Fibroblast of peridontal ligament (primary cell): ENCODE measurements around the gene WNK2.

Source experiments
- DNase-seq: peaks from one replicate; pipeline ENCODE4 v3.0.0-alpha.2; 2010; ENCODE audit errors: extremely low read depth

The WNK2 gene

DNA sequence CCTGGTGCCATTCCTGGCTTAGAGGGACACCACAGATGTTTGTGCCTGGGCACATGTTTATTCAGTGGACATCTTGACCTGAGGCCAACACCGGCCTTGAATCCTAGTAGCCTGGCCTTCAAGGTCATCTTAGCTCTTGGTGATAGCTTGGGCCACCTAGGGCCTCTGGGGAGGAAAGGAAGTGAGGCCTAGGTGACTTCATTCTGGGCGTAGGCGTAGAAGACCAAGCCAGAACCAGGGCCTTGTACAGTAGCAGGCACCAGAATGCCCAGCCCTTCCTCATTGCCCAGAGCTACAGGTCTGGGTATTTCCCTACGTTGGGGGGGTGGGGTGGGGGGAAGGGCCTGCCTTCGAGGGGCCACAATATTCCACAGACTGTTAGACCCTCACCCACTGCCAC lies 33.8 kb downstream of the WNK2 start:
- DNase-seq, result no peak

DNA sequence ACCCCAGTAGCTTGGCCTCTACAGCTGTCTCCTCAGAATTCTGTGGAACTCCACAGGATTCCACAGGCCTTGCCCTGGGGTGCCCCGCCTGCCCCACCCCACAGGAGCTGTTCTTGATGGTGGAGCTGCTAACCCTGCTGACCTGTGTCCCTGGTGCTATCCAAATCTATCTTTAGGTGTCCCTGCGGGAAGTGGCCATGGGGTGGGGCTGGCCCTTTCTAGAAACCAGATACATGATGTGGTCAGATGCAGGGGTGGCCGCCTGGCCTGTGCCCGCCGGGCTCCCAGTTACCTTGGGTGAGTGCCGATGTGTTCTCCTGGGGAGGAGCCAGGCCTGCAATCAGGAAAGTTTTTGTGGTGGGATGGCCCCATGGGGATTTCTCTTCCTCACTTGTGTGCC lies 34.2 kb downstream of the WNK2 start:
- DNase-seq, result no peak

DNA sequence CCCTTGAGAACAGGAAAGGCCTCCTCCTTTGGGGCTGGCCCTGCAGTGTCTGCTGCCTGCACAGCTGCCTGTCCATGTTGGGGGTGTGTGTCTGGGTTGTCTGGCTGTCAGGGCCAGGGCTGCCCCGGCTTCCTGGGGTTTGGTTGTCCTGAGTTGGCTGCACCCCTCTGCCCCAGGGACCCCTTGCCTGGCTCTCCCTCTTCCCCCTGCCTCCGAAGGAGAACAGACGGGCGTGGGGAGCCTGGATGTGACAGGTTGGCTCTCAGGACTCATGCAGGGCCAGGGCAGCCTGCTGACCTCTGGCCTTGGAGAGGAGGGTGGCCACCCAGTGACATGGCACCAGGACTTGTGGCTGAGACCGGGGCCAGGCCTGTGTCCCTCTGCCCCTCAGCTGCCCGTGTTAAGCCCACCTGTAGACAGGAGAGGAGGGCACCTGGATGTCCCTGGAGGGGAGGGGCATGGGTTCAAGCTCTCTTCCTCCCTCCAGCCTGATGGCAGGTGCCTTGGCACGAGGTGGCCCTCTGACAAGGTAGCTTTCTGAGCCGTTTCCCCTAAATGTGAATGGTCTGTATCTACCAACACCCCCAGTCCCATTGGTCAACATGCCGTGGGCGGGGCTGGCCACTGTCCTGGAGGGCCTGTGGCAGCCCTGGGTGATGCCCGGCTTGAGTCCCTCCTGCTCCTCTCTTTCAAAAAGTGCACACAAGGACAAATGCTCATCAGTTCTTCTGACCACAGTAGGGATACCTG lies 34.9 kb downstream of the WNK2 start:
- no peak for DNase-seq

- no peak for DNase-seq
Observed at GRCh38 chr9:93219692-93220091, 35.8 kb downstream of the WNK2 start.

- no peak for DNase-seq
Observed at GRCh38 chr9:93220627-93221026, 36.7 kb downstream of the WNK2 start.

- DNase-seq, result no peak
Observed at GRCh38 chr9:93221044-93221443, 37.1 kb downstream of the WNK2 start.

DNA sequence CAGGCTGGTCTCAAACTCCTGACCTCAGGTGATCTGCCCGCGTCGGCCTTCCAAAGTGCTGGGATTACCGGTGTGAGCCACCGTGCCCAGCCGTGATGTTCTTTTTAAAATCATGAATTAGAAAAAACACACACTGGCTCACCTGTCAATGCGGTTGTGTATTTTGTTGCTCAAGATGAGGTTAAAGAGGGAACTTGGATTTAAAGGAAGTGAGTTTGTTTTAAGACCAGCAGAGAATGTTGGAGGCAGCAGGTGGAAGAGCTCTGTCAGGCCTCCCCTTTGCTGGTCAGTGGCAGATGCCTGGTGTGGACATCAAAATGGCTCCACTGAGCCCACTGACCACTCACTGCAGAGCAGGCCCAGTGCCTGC lies 38.9 kb downstream of the WNK2 start:
- DNase-seq, result no peak

DNA sequence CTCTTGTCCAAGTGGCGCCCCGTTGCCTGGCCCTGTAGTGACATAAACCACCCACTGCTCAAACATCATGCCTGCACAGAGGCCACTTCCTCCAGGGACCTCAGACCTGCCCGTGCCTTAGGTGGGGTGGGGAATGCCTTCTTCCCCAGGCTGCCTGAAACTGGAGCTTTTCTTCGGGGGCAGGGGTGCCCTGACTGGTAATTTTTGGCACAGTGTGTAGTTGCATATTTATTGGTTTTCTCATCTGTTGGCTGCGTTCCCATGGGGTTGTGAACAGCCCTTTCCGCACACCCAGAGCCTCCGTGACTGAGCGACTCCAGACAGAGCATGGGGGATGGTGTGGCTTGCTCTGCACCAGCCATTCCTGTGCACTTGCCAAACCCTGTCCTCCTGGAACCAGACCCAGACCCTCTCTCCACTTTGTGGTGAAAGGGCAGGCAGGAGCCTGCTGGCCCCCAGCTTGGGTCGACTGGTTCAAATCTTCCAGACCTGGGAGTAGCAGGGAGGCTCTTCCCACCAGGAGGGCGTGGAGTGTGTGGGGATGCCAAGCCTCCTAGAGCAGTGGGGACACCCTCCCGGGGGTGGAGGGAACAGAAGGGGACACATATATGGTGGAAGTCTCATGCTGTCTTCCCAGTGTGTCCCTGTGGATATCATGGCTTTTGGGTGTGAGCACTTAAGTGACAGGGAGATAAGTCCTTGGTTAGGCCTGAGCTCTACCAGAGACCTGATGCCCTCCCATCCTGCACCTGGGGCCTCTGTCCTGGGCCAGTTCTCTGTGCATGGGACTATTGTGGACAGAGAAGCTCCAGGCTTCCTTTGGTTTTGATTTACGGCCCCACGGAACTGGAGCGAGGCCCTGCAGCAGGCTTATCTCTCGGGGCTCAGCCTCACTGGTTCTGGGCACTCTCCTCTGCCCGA lies 39.6 kb downstream of the WNK2 start:
- peak; percentile 49 for DNase-seq

DNA sequence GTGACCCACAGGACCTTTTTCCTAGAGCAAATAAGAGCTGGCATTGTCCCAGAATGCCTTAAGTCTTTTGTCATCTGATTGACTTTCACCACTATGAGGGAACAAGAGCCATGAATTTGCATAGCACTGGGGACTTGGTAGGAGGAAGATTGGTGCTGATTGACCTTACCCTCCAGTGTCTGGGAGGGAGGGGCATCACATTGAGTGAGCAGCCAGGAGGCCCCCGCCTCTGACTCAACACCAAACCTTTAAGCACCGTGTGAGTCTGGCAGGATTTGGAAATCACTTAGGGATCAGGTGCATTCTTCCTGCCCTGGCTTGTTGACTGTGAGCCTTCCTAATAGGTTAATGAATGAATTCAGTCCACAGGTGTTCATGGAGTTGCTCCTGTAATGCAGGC lies 40.7 kb downstream of the WNK2 start:
- DNase-seq, result no peak

DNA sequence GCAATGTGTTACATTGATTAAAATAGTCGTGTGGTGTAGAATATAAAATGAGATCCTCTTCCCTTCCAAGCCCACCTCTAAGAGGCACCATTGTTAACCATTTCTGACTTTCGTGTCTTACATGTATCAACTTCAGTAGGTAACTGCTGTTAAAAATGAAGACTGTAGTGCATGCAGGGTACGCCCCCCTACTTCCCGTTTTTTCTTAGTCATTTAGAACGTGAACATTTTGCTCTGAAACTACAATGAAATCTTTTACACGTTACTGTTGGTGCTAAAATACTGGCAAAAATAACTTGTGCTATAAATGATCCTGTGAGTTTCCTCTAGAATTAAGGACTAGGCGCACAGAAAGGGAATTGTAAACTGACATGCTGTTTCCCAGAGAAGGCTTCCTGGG lies 41.5 kb downstream of the WNK2 start:
- no peak for DNase-seq

DNA sequence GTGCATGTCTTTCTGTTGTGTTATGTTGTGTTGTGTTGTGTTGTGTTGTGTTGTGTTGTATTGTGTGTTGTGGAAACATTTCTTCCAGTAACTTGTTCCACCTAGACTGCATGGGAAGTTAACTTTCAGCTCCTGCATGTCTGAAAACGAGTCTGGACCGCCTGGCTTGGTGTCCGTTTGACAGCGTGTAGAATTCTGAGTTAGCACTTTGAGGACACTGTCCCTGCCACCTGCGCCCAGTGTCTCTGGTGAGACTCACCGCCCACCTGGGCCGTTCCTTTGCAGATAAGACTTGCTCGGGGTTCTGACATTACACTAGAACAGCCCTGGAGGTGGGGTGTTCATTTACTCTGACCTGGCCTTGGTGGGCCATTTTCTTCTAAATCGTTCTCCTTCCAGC lies 42.0 kb downstream of the WNK2 start:
- DNase-seq, result no peak

GRCh38 chr9:93226819-93227218 lies 42.9 kb downstream of the WNK2 start:
- no peak for DNase-seq

- DNase-seq, result no peak
Observed at GRCh38 chr9:93228030-93228429, 44.1 kb downstream of the WNK2 start.

DNA sequence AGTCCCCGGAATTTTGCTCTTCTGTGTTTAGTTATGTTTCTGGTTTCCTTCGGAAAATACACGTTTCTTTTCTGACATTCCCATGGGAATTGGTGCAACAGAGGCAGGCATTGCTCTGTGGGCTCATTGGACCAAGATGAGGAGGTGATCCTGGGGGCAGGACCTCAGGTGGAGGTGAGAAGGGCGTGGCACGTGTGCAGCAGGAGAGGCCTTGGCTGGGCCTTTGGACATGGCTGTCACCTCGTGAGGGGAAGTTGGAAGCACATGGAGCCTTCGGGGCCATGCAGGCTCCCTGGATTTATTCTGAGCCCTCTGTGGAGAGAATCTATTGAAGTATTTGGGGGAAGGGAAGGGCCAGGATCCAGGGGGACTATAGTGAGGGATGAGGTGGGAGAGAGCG lies 44.5 kb downstream of the WNK2 start:
- DNase-seq, result no peak

DNA sequence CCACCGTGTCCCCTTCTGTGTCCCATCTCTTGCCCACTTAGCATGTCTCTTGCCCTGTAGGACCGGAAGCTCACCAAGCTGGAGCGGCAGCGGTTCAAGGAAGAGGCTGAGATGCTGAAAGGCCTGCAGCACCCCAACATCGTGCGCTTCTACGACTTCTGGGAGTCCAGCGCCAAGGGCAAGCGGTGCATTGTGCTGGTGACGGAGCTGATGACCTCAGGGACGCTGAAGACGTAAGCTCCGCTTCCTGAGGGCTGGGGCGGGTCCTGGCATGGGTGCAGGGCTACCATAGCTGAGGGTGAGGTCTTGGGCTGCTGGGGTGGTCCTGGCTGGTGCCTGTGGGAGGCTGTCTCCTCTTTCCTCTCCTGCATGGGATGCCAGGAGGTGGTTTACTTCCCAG lies 45.7 kb downstream of the WNK2 start:
- no peak for DNase-seq

GRCh38 chr9:93230185-93230584 lies 46.2 kb downstream of the WNK2 start:
- DNase-seq, result no peak

GRCh38 chr9:93230601-93231000 lies 46.7 kb downstream of the WNK2 start:
- no peak for DNase-seq

DNA sequence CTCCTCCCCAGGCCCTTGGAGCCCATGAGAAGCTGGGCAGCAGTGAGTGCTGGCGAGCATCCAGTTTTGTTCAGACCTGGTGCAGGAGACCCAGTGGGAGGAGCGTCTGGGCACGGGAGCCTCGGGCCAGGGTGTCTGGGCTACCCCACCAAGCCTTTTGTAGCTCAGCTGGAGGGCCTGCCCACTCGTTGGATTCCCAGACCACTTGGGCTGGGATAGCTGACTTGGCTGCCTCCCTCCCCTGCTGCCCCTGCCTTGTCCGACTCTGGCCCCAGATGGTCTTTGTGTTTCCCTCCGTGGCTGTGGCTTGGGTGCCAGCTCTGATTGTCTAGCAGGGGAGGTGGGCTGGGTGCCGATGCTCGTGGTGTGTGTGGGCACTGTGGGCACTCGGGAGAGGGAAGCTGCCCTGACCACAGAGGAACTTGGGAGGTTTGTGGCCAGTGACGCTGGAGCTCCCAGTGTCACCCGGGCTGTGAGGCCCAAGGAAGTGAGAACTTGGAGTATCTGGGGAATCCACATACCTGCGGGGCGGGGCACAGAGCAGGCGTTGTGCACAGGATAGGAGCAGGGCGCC lies 47.3 kb downstream of the WNK2 start:
- no peak for DNase-seq

DNA sequence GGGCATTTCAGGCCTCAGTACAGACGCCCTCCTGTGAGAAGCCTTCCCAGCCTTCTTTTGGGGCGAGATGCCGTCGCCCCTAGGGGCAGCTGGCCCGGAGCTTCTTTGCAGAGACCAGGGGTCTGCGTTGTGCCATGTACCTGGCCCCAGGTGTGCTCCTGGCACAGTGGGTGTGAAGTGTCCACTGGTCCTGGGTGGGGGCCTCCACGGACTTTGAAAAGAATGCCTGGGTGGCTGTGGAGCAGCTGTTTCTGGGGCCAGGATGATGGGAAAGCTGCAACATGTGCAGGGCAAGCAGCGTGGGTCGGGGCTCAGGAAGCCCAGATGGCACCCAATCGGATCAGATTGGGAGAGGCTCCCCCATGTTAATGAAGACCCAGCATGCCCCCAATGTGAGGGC lies 47.8 kb downstream of the WNK2 start:
- DNase-seq, result no peak

DNA sequence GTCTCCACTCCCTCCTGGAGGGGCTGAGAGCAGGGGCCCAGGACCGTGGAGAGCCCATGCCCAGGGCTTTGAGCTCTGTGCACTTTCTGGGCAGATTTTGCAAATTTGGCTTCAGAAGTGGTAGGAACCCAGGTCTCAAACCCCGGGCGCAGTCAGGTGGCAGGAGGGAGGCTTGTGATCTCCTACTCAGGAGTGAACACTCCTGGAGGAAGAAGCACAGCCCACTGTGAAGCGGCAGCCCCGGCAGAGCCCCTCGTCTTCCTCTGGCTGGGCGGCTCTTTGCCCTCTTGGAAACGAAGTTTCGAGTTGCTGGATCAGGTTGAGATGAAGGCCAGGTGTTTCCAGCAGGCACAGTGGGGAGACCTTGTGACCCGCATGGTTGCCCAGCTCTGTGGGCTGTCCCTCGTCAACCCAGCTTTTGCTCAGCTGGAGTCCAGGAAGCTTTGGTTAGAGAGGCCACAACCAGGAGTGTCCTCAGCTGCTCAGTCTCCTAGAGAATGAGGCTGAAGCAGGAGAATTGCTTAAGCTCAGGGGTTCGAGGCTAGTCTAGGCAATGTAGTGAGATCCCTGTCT lies 48.5 kb downstream of the WNK2 start:
- DNase-seq, result no peak

DNA sequence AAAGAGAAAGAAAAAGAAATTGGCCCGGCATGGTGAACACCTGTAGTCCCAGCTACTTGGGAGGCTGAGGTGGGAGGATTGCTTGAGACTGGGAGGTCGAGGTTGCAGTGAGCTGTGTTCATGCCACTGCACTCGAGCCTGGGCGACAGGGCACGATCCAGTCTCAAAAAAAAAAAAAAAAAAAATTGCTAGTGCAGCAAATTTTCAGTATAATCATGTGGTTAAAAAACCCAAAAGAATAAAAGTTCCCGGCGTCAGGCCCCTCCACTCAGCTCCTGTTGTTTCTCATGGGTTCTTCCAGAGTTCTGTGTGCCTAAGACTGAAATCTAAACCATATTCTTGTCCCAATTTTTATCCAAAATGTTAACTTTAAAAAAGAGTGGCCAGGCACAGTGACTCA lies 49.1 kb downstream of the WNK2 start:
- no peak for DNase-seq

DNA sequence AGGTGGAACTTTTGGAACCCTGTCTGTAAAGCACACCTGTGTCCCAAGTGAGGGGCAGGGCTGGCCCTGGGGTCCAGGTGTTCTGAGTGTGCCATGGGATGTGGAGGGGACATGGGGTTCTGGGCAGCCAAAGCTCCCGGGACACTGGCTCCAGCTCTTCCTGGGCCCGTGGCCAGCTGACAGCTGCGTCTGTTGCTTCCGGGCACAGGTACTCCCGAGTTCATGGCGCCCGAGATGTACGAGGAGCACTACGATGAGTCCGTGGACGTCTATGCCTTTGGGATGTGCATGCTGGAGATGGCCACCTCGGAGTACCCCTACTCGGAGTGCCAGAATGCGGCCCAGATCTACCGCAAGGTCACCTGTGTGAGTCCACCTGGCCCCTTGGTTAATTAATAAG lies 50.7 kb downstream of the WNK2 start:
- DNase-seq, result no peak
